ENCODE results near the gene SETBP1. TPM values are rescaled to one million over a fixed set of nuclear protein-coding genes. Genes with fewer than 3 reads are reported as not detected.
A peak's percentile ranks its signal among the peaks of the same experiment; 100 is the strongest.

The SETBP1 gene
- total RNA-seq, 2 experiments from 2014 or later = 6.4 to 6.7 TPM

DNA sequence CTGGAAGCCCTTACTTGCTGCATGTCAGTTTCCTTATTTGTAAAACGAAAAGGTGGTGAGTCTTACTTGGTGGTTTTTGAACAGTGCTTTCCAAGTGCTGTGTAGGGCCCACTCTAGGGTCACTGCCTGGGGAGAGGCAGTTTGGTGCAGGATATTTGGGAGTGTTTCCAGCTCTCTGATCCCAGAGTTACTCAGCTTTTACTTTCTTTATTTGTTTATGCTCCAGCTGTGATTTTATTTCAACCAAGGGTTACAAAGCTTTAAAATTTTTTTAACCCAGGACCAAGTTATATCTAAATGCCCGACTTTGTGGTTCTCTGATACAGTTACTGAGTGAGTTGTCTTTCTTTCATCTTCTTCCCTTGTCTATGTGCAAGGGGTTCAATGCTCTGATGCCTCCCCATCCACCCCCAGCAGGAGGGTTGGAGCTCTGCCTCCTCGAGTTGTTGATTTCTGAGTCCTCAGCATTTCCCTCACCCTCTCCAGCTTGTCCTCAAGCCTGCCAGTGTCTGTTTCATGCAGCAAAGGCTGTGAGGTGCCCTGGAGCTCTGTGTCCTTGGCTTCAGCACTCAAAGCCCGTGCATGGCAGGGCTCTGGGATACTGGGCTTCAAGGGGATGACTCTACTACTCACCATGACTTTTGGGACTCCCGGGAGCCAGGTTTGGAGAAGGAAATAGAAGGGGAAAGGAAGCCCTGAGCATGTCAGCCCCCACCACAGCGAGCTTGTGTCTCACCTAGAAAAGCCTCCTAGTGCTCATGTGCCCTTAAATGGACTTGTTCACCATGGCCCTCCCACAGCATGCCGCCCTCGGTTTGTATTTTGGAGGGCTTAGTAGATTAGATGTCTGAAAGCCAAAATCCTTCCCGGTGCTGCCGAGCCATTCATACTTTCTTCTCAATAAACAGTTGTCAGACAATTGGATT, 236.8 kb downstream of the SETBP1 start:
- H3K36me3 Mint-ChIP-seq = no peaks in the 10 kb centered on the region
- no peaks in the 10 kb centered on the region for H3K9me3 Mint-ChIP-seq
- CTCF ChIA-PET = no interaction called here
- peaks cover 17% of the 10 kb centered on the region for H3K27me3 Mint-ChIP-seq
- POLR2A ChIA-PET = no interaction called here
- intact Hi-C loops (cut with micrococcal nuclease) = no loop called here
- H3K27ac Mint-ChIP-seq = no peak overlapping the region
- DNase-seq = no peak
- no peak overlapping the region for H3K4me3 Mint-ChIP-seq
- no peaks in the 10 kb centered on the region for H3K4me1 Mint-ChIP-seq (ENCODE audit: low read depth)

DNA sequence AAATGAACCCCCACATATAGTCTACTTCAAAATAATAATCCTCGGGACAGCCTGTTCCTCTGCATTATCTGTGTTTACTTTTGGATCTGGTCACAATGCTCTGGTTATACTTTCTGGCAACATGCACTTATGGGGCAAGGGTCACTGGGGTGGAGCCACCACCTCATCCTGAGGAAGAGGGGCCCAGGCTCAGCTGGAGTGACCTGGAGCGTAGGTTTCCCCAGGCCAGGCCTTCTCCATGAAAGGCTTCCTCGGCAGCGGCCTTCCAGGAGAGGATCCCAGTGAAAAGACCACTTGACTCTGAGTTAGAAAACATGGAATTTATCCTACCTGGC, 237.4 kb downstream of the SETBP1 start:
- Mint-ChIP-seq H3K27me3 (peaks cover 13% of the 10 kb centered on the region), H3K4me1 (ENCODE audit: low read depth) (no peaks in the 10 kb centered on the region), H3K27ac (no peak overlapping the region), H3K36me3 (no peaks in the 10 kb centered on the region), H3K4me3 (no peak overlapping the region), H3K9me3 (no peaks in the 10 kb centered on the region)
- ChIA-PET POLR2A (no interaction called here), CTCF (no interaction called here)
- no peak for DNase-seq
- intact Hi-C loops (cut with micrococcal nuclease) = no loop called here

DNA sequence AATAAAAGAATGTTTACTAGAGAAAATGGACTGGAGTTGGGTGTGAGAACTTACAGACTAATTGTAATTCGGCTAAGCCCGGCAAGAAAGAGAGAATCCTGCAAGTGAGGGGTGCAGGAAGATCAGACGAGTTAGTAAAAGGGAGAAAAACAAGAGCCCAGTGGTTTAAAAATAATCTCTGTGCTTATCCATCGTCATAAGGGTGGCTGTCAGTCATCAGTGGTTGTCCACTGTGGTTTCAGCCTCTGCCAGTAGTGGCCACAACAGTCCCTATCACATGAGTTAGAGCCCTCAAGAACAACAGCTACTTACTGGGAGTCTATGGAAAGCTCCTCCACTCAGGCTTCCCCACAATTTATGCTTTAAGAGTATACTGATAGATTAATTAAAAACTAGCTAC, 239.8 kb downstream of the SETBP1 start:
- DNase-seq = no peak
- no peak overlapping the region for H3K4me3 Mint-ChIP-seq
- peaks cover 4% of the 10 kb centered on the region for H3K27me3 Mint-ChIP-seq
- no peaks in the 10 kb centered on the region for H3K9me3 Mint-ChIP-seq
- intact Hi-C loops (cut with micrococcal nuclease) = no loop called here
- ChIA-PET POLR2A (no interaction called here), CTCF (no interaction called here)
- no peaks in the 10 kb centered on the region for H3K4me1 Mint-ChIP-seq (ENCODE audit: low read depth)
- no peaks in the 10 kb centered on the region for H3K36me3 Mint-ChIP-seq
- H3K27ac Mint-ChIP-seq = no peak overlapping the region

DNA sequence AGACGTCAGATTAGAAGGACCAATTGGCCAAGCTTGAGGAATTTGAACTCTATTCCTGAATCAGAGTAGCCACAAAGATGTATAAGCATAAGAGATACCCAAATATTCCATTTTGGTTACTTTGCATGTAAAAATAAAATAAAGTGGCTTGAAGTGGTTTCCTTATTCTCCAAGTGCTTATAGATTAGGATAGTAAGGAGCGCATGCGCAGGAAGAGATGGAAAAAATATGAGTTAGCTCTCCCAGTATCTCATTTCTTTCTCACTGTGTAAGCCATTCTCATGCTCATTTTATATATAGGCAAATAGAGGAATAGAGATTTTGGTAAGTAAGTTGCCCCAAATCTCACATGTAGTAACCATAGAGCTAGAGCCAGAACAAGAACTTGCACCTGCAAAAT, 241.3 kb downstream of the SETBP1 start:
- POLR2A ChIA-PET = no interaction called here
- Mint-ChIP-seq H3K27me3 (peaks cover 2% of the 10 kb centered on the region), H3K36me3 (no peaks in the 10 kb centered on the region), H3K27ac (no peak overlapping the region), H3K4me1 (ENCODE audit: low read depth) (no peaks in the 10 kb centered on the region), H3K9me3 (no peaks in the 10 kb centered on the region), H3K4me3 (no peak overlapping the region)
- CTCF ChIA-PET = no interaction called here
- intact Hi-C loops (cut with micrococcal nuclease) = no loop called here
- no peak for DNase-seq

DNA sequence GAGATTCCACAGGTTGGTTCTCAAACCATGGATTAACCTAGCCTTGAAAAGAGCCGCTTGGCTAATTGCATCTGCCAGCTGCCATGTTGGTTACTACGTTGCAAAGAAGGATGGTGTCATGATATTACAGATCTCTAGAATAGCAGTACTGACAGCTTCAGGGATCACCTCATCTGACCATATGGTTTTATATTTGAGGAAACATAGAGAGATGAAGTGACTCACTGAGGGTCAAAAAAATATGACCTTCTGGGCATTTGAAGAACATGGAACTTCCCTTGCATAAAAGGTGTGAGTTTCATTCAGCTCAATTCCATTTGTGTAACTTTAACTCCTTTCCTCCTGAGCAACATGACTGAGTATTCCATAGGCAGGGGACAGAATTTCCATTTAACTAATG, 242.3 kb downstream of the SETBP1 start:
- intact Hi-C loops (cut with micrococcal nuclease) = no loop called here
- Mint-ChIP-seq H3K4me3 (no peak overlapping the region), H3K36me3 (no peaks in the 10 kb centered on the region), H3K4me1 (ENCODE audit: low read depth) (peaks cover 3% of the 10 kb centered on the region), H3K27me3 (peaks cover 2% of the 10 kb centered on the region), H3K27ac (no peak overlapping the region), H3K9me3 (no peaks in the 10 kb centered on the region)
- POLR2A ChIA-PET = no interaction called here
- DNase-seq = no peak
- CTCF ChIA-PET = interaction anchor here (1.5 kb wide), 1 partner anchor 244 kb away, joined by 4 read pairs; no protein-coding TSS in a partner anchor

DNA sequence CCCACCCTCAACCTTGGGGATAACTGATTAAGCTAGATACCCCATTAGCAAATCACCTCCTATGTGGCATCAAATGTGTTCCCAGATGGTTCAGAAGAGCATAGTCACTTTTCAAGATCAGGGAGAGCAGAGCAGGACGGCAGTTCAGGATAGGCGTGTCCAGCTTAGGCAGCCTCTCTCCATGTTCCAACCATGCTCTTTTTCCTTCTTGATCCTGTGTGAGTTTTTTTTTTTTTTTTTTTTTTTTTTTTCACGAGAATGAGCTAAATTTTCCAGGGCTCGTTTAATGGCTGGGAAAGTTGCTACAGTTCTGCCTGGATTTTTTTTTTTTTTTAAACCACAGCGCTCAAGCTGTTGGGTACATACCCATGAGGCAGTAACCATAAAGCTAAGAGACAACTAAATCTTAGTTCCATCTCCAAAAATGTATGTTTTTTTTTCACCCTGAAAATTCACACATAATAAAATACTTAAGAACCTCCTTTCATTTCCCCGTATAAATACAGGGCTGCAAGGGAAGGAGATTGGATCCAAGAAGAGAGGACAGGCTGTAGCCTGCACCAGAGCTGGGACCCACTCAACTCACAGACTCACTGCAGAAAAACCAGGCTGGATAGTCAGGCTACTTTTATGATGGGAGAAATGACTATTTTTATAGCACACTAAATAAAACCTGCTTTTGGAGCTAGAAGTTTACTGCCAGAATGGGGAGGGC, 244.3 kb downstream of the SETBP1 start:
- Mint-ChIP-seq H3K27ac (no peak overlapping the region), H3K4me3 (no peak overlapping the region)
- intact Hi-C loops (cut with micrococcal nuclease) = no loop called here

DNA sequence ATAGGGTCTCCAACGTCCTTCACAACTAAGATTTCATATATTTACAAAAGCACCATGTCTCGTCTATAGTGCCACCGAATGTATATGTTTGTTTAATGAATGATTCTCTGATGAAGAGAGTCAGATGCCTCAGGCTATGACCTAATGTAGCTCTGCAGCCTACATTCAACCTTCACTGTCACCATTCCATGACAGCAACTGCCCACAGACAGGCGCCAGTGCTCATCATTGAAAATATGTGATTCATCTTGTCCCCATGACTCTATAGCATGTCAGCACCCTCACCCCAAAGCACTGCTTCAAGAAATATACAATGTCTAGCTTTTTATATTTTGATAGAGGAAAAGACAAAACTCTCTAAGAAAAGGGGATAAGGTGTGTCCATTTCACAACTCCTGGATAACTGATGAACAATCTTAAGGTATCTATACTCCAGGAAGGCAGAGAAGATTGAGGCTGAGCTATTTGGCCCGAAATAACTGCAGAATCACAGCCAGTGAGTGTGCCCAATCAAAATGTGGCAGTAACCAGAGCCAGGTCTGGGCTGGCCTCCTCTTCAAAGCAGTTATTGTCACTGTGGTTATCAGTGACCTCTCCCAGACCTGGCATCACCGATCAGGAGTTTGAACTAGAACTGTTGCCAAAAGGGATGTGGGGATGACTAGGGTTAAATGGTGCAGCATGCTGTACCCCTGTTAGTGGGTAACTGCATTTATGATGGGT, 246.6 kb downstream of the SETBP1 start:
- Mint-ChIP-seq H3K4me3 (no peak overlapping the region), H3K27me3 (peaks cover 13% of the 10 kb centered on the region), H3K27ac (no peak overlapping the region), H3K36me3 (peaks cover 2% of the 10 kb centered on the region), H3K9me3 (peaks cover 13% of the 10 kb centered on the region), H3K4me1 (ENCODE audit: low read depth) (peaks cover 3% of the 10 kb centered on the region)
- peak; percentile 34 for DNase-seq
- ChIA-PET CTCF (interaction anchor here (0.6 to 1.3 kb wide), 3 partner anchors 169 to 286 kb away, joined by 3 to 5 read pairs (median 3); partner anchors contain the start of gene SETBP1), POLR2A (no interaction called here)
- intact Hi-C loops (cut with micrococcal nuclease) = no loop called here

More for the DNA sequence above, 244.3 kb downstream of the SETBP1 start:
- DNase-seq = no peak
- H3K36me3 Mint-ChIP-seq = no peaks in the 10 kb centered on the region
- peaks cover 2% of the 10 kb centered on the region for H3K27me3 Mint-ChIP-seq
- peaks cover 3% of the 10 kb centered on the region for H3K4me1 Mint-ChIP-seq (ENCODE audit: low read depth)
- peaks cover 3% of the 10 kb centered on the region for H3K9me3 Mint-ChIP-seq
- POLR2A ChIA-PET = no interaction called here
- CTCF ChIA-PET = interaction anchor here (0.9 kb wide), 1 partner anchor 288 kb away, joined by 3 read pairs; no protein-coding TSS in a partner anchor

DNA sequence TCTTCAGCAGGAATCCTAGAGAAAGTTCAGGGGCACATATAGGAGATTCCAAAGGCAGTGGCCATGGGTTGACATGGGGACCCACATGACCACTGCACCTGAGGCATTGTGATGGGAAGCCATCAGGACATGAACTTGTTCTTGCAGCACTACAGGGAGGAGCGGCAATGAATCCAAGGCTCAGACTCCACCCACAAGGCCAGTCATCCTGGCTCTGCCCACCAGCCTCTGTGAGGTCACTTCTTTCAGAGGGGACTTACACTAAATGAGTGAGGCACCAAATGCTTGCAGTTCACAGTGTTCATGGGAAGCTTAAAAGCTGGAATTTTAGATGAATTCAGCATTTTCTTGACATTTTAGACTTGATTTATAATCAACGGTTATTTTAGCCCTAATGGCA, 254.2 kb downstream of the SETBP1 start:
- POLR2A ChIA-PET = no interaction called here

DNA sequence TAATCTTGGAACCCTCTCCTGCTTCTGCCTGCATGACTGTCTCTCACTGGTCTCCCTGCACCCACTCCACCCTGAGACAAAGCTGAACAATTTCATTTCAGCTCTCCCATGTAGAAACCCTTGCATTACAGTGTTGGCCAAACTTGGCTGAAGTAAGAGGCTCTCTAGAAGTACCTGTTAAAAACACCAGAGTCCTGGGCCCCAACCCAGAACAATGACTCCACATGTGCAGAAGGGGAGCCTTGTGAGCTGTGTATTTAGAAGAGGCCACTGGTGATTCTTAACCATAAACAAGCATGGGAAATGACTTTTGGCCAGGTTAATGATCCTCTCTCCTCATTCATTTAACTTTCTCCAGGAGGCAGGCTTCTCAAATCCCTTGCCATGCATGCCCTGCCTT, 254.8 kb downstream of the SETBP1 start:
- Mint-ChIP-seq H3K9me3 (peaks cover 20% of the 10 kb centered on the region), H3K4me1 (ENCODE audit: low read depth) (no peaks in the 10 kb centered on the region), H3K27ac (no peak overlapping the region), H3K4me3 (no peak overlapping the region), H3K36me3 (peaks cover 2% of the 10 kb centered on the region), H3K27me3 (peaks cover 34% of the 10 kb centered on the region)
- CTCF ChIA-PET = no interaction called here
- POLR2A ChIA-PET = no interaction called here
- no peak for DNase-seq
- intact Hi-C loops (cut with micrococcal nuclease) = no loop called here

More for the DNA sequence above, 254.2 kb downstream of the SETBP1 start:
- Mint-ChIP-seq H3K36me3 (peaks cover 2% of the 10 kb centered on the region), H3K27me3 (peaks cover 34% of the 10 kb centered on the region), H3K4me3 (no peak overlapping the region), H3K4me1 (ENCODE audit: low read depth) (no peaks in the 10 kb centered on the region), H3K27ac (no peak overlapping the region), H3K9me3 (peaks cover 20% of the 10 kb centered on the region)
- intact Hi-C loops (cut with micrococcal nuclease) = no loop called here
- DNase-seq = no peak
- CTCF ChIA-PET = no interaction called here

DNA sequence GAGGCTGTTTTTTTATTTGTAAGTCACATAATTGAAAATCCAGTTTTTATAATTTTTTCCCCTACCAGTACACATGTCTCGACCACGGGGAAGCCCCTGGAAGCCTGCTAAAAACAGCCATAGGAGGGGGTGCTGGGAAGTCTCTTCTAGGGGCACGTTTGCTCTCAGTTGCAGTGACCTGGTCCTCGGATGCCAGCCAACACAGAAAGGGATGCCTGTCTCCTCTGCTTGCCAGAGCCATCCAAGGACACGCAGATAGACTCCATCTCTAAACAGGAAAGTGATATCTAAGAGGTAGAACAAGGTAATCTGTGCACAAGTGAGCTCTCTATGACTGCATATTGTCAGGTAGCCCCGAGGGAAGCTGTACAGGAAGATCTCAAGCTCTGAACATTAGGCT, 255.8 kb downstream of the SETBP1 start:
- H3K27me3 Mint-ChIP-seq = peaks cover 28% of the 10 kb centered on the region
- no peak overlapping the region for H3K27ac Mint-ChIP-seq
- ChIA-PET POLR2A (no interaction called here), CTCF (no interaction called here)
- peaks cover 2% of the 10 kb centered on the region for H3K36me3 Mint-ChIP-seq
- no peak for DNase-seq
- peaks cover 18% of the 10 kb centered on the region for H3K9me3 Mint-ChIP-seq
- no peak overlapping the region for H3K4me3 Mint-ChIP-seq
- intact Hi-C loops (cut with micrococcal nuclease) = no loop called here
- H3K4me1 Mint-ChIP-seq (ENCODE audit: low read depth) = no peaks in the 10 kb centered on the region

DNA sequence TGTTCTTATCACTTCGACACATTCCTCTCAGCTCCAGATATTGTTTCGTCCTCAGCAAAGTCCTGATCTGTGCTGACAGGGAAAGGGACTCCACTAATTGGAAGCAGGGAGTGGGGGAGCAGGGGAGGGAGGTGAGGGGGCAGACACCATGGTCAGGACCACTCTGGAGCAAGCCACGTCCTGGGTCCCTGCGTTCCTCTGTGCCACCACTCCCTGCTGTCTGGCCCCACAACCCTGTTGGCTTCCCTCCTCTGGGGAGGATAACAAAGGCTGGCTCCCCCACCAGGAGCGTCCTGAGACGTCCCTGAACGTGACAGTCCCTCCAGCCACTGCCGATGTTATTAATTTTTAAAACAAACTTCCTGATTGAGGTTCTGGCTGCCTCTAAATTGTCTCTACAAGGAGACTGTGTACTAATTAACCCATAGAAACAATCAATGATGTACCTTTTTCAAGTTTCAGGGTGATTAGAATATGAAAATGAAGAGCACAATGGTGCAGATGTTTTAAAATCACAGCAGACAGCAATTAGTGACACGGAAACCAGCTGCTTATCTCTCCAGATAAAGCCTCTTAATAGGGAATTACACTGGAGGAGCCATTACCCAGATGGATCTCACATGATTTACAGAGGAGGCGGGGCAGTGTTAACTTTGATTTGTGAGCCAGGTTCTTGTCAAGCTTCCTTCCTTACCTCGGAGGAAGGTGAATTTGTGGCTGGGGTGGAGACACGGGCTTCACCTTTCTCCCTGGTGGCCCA, 257.5 kb downstream of the SETBP1 start:
- Mint-ChIP-seq H3K27me3 (peaks cover 18% of the 10 kb centered on the region), H3K4me1 (ENCODE audit: low read depth) (no peaks in the 10 kb centered on the region), H3K4me3 (no peak overlapping the region), H3K27ac (no peak overlapping the region), H3K9me3 (peaks cover 6% of the 10 kb centered on the region), H3K36me3 (no peaks in the 10 kb centered on the region)
- no peak for DNase-seq
- POLR2A ChIA-PET = no interaction called here
- intact Hi-C loops (cut with micrococcal nuclease) = no loop called here
- CTCF ChIA-PET = no interaction called here
